Measurements from ENCODE around the gene ARHGAP45.
A peak's percentile ranks its signal among the peaks of the same experiment; 100 is the strongest.

The ARHGAP45 gene

GRCh38 chr19:1088416-1089010 lies 21.5 kb downstream of the ARHGAP45 start:
- DNase-seq (ENCODE audit: low spot score), result no peak

- DNase-seq (ENCODE audit: low spot score), result no peak
Measured at GRCh38 chr19:1089126-1089771, 22.3 kb downstream of the ARHGAP45 start.

GRCh38 chr19:1089891-1090290 lies 22.9 kb downstream of the ARHGAP45 start:
- DNase-seq (ENCODE audit: low spot score), result no peak

DNA sequence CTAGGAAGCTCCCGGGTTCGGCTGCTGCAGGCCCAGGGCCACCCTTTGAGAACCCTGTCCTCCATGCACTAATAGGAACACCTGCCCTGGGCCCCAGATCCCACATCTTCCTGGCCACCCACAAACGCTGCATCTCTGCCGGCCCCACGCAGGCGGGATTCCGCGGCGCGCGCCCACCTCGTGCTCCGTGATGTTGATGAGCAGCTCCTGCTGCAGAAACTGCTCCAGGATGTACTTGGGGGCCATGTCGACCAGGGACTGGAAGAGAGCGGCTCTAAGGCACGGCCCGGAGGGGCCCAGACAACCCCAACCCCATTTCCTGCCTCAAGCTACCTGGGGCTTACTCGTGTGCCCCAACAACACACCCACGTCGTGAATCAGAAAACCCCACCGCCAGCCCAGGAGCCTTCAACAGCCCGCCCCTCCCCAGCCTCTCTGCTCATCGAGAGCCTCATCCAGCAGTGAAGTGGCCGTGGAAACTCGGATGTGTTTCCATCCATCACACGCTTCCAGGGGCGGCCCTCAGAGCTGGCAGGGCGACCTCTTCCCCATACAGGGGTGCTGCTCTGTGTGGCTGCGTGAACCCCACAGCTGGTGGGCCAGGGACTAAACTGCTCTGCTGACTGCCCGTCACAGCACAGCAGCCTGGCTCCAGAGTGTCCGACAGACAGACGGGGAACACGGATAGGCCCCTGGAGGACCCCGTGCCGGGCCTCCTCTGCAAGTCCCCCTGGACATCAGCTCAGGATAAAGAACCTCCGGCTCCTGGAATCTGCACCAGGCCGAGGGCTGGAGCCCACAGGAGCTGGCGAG lies 24.0 kb downstream of the ARHGAP45 start:
- DNase-seq (ENCODE audit: low spot score), result no peak

DNA sequence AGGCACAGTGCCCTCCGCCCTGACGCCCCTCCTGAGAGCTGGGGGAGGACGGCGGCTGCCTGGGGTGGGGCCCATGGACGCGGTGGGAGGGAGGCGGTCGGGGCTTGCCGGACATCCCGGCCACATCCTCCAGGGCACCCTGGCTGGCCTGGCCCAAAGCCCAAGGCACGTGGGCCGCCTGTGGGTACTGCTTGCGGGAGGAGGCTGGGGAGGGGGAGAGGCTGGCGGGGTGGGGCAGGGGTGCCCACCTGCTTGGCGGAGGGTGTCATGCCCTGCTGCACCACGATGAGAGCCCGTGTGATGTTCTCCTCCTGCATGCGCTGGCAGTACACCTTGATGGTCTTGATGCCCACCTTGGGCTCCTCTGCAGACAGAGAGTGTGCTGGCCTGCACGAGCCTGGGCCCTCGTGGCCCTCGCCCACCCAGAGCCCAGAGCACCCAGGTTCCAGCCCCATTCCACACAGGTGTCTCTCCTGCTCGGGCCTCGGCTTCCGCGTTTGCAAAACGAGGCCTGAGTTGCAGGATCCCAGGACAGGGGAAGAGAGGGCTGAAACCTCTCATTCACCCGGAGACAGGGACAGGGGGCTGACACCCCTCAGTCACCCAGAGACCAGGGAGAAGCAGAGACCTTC lies 24.7 kb downstream of the ARHGAP45 start:
- DNase-seq (ENCODE audit: low spot score), result no peak

- DNase-seq (ENCODE audit: low spot score), result no peak
Measured at GRCh38 chr19:1093330-1093729, 26.4 kb downstream of the ARHGAP45 start.

- DNase-seq (ENCODE audit: low spot score), result no peak
Measured at GRCh38 chr19:1093811-1094553, 27.0 kb downstream of the ARHGAP45 start.

- DNase-seq (ENCODE audit: low spot score), result no peak
Measured at GRCh38 chr19:1094655-1094977, 27.6 kb downstream of the ARHGAP45 start.

- peak; percentile 95 for DNase-seq (ENCODE audit: low spot score)
Measured at GRCh38 chr19:1094978-1095701, 28.2 kb downstream of the ARHGAP45 start, which contains the start of gene POLR2E. TSS of gene POLR2E (minus strand) at chr19:1095375. CDS start at chr19:1095315, 60 bp downstream.

DNA sequence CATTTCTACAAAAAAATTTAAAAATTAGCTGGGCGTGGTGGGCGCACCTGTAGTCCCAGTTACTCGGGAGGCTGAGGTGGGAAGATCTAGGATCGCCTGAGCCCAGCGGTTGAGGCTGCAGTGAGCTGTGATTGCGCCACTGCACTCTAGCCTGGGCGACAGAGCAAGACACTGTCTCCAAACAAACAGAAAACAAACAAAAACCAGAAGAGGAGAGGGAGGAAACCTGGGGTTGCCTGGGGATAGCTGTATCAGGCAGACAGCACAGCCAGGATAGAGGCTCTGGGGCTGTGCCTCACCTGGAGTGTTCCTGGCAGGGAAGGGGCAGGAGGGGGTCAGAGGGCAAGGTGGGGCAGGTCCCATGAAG lies 30.8 kb downstream of the ARHGAP45 start:
- DNase-seq (ENCODE audit: low spot score), result no peak

DNA sequence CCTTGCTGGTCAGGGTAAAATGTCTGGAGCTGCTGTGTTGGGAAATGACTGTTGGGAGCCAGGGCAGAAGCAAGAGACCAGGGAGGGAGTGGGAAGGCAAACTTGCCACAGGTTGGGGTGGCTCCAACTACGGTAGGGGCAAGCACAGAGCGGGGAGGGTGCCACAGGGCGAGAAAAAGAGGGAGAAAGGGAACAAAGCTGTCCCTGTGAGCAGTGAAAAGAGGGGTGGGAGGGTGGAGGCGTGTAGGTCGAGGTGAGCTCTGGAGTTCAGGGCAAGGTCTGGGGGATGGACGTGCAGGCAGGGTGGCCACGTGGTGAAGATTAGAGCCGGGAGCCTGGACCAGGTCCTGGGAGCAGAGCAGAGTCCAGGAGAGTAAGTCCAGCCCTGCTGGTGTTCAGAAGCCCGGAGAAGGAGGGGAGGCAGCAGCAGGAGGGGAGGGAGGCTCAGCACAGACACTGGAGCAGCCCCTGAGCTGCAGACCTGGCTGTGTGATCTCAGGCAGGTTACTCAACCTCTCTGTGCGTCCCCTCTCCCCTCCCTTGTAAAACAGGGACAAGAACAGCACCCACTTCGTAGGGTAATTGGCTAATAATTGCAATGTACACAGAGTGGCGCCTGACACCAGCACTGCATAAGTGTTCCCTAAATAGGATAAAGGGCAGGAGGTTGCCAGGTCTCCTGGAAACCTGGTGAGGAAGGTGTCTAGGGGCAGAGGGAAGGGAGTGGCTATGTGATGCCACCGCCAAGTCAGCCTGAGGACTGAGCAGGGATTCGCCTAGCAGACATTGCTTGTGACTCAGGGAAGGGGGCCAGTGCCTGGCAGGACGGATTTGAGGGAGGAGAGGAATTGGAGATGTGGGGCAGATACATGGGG lies 31.4 kb downstream of the ARHGAP45 start:
- no peak for DNase-seq (ENCODE audit: low spot score)

DNA sequence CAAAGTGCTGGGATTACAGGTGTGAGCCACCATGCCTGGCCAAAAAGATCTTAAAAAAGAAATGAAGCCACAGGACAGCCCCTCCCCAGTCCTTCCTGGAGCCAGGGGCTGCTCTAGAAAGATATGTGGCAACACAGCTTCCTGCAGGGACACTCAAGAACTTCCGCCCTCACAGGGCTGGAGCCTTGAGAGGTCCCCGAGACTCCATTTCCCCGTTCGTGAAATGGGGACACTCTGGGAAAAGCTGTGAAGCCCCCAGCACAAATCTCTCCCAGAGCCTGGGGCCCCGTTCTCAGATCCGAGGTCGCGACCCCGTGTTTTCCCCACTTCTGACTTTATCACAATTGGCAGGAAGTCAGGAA lies 34.4 kb downstream of the ARHGAP45 start:
- DNase-seq (ENCODE audit: low spot score), result no peak

GRCh38 chr19:1102407-1103131 lies 35.6 kb downstream of the ARHGAP45 start:
- DNase-seq (ENCODE audit: low spot score), result no peak

- DNase-seq (ENCODE audit: low spot score), result no peak
Measured at GRCh38 chr19:1103132-1103707, 36.3 kb downstream of the ARHGAP45 start.

- DNase-seq (ENCODE audit: low spot score), result peak; percentile 98
Measured at GRCh38 chr19:1103708-1104310, 36.8 kb downstream of the ARHGAP45 start, which contains the start of gene GPX4. TSS of gene GPX4 (plus strand) at chr19:1103994. CDS start at chr19:1104044, 50 bp downstream.

DNA sequence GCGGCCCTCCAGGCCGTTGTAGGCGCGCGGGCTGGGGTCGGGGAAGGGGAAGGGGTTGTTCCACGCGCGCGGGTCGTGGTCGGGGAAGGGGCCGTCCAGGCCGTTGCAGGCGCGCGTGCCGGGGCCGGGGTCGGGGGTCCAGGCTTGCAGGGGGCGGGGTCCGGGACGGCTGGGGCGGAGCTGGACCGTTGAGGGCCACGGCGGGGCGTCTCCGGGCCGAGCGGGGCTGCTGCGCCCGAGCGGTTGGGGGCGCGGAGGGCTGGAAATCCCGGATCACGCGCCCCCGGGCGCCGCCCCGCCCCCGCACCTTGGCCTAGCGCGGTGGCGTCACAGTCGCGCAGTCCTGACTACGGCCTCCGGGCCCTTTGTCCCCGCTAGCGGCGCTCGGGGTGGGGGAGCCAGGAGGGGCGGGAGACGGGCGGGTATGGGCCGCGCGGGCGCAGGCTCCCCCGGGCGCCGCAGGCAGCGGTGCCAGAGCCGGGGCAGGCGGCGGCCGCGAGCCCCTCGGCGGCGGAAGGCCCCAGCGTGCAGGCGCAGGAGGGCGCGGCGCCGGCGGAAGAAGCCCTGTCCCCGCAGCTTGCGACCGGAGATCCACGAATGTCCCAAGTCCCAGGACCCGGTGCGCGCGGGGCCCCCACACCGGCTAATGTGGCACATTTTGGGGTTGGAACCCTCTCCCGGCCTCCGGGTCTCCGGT lies 37.5 kb downstream of the ARHGAP45 start:
- peak; percentile 82 for DNase-seq (ENCODE audit: low spot score)

GRCh38 chr19:1105008-1105872 lies 38.3 kb downstream of the ARHGAP45 start:
- no peak for DNase-seq (ENCODE audit: low spot score)
